Measurements from ENCODE around the gene ERC1. TPM values are rescaled to one million over a fixed set of nuclear protein-coding genes. Genes with fewer than 3 reads are reported as not detected.

The ERC1 gene
- polyA plus RNA-seq, 1 donor from 2014 or later = 7.1 TPM

DNA sequence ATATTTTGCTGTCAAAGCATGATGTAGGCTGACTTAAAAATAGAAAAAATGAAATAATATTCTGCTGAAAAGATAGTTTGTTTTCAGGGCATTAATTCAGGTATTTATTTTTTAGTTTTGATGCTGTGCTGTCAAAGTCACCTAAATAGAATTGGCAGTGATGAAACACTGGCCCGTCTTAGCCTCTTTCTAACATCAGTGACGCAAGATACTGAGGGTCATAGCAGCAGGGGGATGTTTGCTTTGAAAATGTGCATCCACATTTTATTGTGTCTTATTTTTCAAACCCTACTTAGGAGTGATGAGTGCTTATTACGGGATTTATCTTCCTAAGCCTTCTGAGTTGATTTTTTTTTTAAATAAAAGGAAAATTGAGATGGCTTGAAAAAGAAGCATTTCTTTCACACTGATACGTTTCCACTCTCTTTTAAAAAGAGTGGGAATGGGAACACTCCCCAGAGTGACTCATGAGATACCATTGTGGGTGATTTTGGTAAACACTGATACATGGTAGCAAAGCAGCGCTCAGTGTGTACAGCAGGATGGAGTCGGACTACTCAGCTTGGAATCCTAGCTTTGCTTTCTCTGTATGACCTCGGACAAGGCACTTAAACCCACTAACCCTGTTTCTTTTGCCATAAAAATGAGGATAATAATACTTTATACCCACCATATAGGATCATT, 290.8 kb downstream of the ERC1 start:
- Histone ChIP-seq H3K9ac (ENCODE audit: low read length) (no peak overlapping the region), H3F3A (ENCODE audit: insufficient read depth, low read length, poor library complexity, severe bottlenecking) (no peaks in the 10 kb centered on the region), H3K4me2 (ENCODE audit: low read length) (no peak overlapping the region), H3K36me3 (ENCODE audit: insufficient read depth, low read length) (no peaks in the 10 kb centered on the region), H4K20me1 (ENCODE audit: insufficient read depth) (peaks cover 3% of the 10 kb centered on the region), H3K79me2 (replicated peaks; ENCODE audit: insufficient read depth, low read length) (no peaks in the 10 kb centered on the region), H3K9me3 (ENCODE audit: low read length) (no peaks in the 10 kb centered on the region), H2AFZ (ENCODE audit: low read depth, low read length) (no peak overlapping the region), H3K27me3 (ENCODE audit: insufficient read depth, low read depth, low read length) (no peaks in the 10 kb centered on the region), H3K4me3 (ENCODE audit: low read length) (no peak overlapping the region), H3K9me2 (ENCODE audit: insufficient read depth, low read length) (no peaks in the 10 kb centered on the region), H3K27ac (ENCODE audit: low read length) (no peak overlapping the region)
- TF ChIP-seq SMC3 (conservative IDR thresholded peaks at IDR 0.05; ENCODE audit: poor library complexity) (no peak), EP300 (conservative IDR thresholded peaks at IDR 0.05; ENCODE audit: poor library complexity, severe bottlenecking) (no peak), MXI1 (conservative IDR thresholded peaks at IDR 0.05; ENCODE audit: poor library complexity, severe bottlenecking) (no peak), EZH2 (IDR thresholded peaks at IDR 0.05; ENCODE audit: borderline replicate concordance, insufficient read depth, low read length, poor library complexity, severe bottlenecking) (no peak)
- TF ChIP-seq, protein P1, sequence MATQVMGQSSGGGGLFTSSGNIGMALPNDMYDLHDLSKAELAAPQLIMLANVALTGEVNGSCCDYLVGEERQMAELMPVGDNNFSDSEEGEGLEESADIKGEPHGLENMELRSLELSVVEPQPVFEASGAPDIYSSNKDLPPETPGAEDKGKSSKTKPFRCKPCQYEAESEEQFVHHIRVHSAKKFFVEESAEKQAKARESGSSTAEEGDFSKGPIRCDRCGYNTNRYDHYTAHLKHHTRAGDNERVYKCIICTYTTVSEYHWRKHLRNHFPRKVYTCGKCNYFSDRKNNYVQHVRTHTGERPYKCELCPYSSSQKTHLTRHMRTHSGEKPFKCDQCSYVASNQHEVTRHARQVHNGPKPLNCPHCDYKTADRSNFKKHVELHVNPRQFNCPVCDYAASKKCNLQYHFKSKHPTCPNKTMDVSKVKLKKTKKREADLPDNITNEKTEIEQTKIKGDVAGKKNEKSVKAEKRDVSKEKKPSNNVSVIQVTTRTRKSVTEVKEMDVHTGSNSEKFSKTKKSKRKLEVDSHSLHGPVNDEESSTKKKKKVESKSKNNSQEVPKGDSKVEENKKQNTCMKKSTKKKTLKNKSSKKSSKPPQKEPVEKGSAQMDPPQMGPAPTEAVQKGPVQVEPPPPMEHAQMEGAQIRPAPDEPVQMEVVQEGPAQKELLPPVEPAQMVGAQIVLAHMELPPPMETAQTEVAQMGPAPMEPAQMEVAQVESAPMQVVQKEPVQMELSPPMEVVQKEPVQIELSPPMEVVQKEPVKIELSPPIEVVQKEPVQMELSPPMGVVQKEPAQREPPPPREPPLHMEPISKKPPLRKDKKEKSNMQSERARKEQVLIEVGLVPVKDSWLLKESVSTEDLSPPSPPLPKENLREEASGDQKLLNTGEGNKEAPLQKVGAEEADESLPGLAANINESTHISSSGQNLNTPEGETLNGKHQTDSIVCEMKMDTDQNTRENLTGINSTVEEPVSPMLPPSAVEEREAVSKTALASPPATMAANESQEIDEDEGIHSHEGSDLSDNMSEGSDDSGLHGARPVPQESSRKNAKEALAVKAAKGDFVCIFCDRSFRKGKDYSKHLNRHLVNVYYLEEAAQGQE (IDR thresholded peaks at IDR 0.05; ENCODE audit: borderline replicate concordance) = no peak

DNA sequence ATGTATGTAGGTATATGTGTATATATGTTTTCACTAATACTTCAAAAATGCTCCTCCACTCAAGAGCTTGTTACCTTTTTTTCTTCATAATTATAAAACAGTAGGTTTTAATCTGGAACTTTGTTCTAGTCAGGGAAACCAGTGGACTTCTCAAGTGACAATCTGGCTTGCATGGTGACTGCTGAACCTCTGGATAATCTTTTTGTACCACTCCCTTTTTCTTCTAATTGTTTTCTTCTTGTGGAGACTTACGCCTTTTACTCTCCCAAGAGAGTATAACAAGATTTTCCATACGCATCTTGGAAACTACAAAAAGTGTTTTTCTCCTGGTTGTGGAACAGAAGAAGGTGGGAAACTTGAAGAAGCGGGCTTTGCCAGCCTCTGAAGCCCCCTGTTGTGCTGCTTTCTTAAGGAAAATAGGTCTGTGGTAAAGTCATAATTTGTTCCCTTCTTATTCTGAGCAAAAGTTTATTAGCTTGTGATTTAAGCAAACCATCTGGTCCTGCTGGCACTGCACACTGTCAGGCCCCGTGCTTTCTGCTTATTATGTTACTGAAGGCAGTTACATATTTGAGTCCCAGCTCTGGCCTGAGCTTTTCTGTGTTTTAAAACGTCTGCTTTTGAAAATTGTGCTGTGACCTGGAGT, 291.8 kb downstream of the ERC1 start:
- Histone ChIP-seq H3K4me2 (ENCODE audit: low read length) (no peak overlapping the region), H3K27me3 (ENCODE audit: insufficient read depth, low read depth, low read length) (no peaks in the 10 kb centered on the region), H3K36me3 (ENCODE audit: insufficient read depth, low read length) (no peaks in the 10 kb centered on the region), H3K9ac (ENCODE audit: low read length) (no peak overlapping the region), H2AFZ (ENCODE audit: low read depth, low read length) (no peak overlapping the region), H3K79me2 (replicated peaks; ENCODE audit: insufficient read depth, low read length) (no peaks in the 10 kb centered on the region), H3K4me3 (ENCODE audit: low read length) (no peak overlapping the region), H3K9me3 (ENCODE audit: low read length) (peaks cover 3% of the 10 kb centered on the region), H3F3A (ENCODE audit: insufficient read depth, low read length, poor library complexity, severe bottlenecking) (no peaks in the 10 kb centered on the region), H3K27ac (ENCODE audit: low read length) (no peak overlapping the region), H3K9me2 (ENCODE audit: insufficient read depth, low read length) (no peaks in the 10 kb centered on the region), H4K20me1 (ENCODE audit: insufficient read depth) (peaks cover 3% of the 10 kb centered on the region)
- TF ChIP-seq RAD21 (conservative IDR thresholded peaks at IDR 0.05) = no peak
- TF ChIP-seq SMC3 (conservative IDR thresholded peaks at IDR 0.05; ENCODE audit: poor library complexity) = no peak
- TF ChIP-seq, protein P1 (IDR thresholded peaks at IDR 0.05; ENCODE audit: borderline replicate concordance) = no peak
- no peak for TF ChIP-seq TAF1 (IDR thresholded peaks at IDR 0.05; ENCODE audit: low read depth)
- TF ChIP-seq EP300 (conservative IDR thresholded peaks at IDR 0.05; ENCODE audit: poor library complexity, severe bottlenecking) = no peak
- no peak for TF ChIP-seq EZH2 (IDR thresholded peaks at IDR 0.05; ENCODE audit: borderline replicate concordance, insufficient read depth, low read length, poor library complexity, severe bottlenecking)
- no peak for TF ChIP-seq MXI1 (conservative IDR thresholded peaks at IDR 0.05; ENCODE audit: poor library complexity, severe bottlenecking)

Data from neural cell (in vitro differentiated cells).